Thyroid gland (tissue), 4 donors: ENCODE measurements around the gene HSD17B14.

ENCODE experiments used
- CTCF ChIP-seq, 6 experiments: fragments of 200-600 bp in 3 of 6; fragments of 450-650 bp in 3 of 6; sonication (generic) in 3 of 6; IDR thresholded peaks; one replicate each; pipeline ENCODE4 v1.5.1; 2016 to 2019; ENCODE audit warnings: antibody characterized with exemption in 6 of 6, mild to moderate bottlenecking in 2 of 6, inconsistent platforms in 1 of 6, moderate library complexity in 1 of 6
- POLR2A ChIP-seq, 2 donors: fragments of 450-650 bp; IDR thresholded peaks; one replicate each; pipeline ENCODE4 v1.6.1; 2017; ENCODE audit warnings: antibody characterized with exemption in 2 of 2, mild to moderate bottlenecking in 2 of 2, moderate library complexity in 1 of 2

DNA sequence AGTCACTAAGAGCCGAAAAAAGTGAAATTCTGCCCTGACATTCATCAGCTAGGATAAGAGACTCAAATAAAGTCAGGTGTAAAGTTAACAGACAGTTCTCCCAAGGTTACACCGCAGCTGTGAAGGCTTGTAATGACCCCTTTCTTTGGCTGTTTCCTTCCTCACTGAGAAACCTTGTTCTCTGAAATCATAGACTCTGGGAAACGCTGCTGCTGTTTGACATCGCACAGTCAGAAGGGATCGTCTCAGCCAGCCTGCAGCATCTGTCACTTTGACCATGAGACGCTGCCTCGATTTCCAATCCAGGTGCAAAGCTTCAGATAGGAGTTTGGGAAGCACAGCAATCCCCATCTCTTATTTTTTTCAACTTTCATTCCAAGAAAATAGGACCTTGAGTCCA lies 26.1 kb downstream of the HSD17B14 start:
- TF ChIP-seq CTCF (IDR thresholded peaks at IDR 0.05) (no peak), POLR2A (IDR thresholded peaks at IDR 0.05) (no peak)
